ENCODE data around the gene EDAR.

The EDAR gene

GRCh38 chr2:108905906-108906305 lies 83.1 kb downstream of the EDAR start:
- DNase-seq = no peak

DNA sequence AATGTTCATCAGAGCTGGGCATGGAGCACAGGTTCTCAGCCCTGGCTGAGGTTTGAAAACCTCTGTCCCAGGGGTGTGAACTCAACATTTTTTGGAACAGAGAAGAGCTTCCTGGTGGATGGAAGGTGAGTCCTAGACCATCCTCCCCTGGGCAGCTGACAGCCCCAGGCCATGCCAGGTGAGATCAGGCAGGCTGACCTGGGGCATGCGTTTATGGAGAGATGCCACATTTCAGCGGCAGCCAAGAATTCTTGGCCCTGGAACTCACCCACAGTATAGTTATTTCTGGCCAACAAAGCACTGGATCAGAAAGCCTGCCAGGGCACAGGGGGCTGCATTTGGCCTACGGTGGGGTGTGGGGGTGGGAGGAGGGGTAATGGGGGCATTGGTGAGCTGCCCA lies 83.8 kb downstream of the EDAR start:
- DNase-seq = no peak

DNA sequence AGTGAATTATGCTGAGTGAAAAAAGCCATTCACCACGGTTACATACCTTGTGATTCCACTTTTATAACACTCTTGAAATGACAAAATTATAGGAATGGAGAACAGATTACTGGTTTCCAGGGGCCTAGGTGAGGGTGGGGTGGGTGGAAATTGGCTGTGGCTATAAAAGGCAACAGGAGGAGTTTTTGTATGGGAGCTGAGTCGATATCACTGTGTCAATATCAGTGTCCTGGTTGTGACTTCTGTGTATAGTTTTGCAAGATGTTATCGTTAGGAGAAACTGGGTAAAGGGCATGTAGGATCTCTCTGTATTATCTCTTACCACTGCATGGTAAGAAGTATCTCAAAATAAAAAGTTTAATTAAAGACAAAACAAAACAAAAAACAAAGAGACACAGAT lies 84.3 kb downstream of the EDAR start:
- no peak for DNase-seq

DNA sequence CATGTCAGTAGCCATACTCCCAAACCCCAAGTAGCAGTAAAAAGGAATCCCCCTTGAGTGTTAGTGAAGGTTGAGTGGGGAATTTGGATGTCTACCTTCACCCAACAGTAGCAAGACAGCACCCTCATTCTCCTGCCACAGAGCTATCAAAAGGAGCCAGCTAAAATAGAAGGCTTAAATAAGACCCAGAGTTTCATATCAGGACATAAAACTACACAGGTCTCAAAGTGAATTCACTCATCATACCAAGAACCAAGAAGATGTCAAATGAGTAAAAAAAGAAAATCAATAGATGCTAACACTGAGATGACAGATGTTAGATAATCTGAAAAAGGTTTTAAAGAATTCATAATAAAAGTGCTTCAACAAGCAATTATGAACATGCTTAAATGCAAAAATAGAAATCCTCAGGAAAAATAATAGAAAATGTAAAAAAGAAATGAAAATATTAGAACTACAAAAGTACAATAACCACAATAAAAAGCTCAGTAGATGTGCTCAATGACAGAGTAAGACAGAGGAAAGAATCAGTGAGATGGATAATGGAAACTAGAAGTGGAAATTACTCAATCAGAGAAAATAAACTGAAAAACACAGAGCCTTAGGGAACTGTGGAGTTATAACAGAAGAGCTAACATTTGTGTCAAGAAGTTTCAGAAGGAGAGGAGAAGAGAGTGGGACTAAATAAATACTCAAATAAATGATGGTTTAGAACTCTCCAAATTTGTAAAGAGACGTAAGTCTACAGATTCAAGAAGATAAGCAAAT lies 90.5 kb downstream of the EDAR start:
- DNase-seq = no peak

DNA sequence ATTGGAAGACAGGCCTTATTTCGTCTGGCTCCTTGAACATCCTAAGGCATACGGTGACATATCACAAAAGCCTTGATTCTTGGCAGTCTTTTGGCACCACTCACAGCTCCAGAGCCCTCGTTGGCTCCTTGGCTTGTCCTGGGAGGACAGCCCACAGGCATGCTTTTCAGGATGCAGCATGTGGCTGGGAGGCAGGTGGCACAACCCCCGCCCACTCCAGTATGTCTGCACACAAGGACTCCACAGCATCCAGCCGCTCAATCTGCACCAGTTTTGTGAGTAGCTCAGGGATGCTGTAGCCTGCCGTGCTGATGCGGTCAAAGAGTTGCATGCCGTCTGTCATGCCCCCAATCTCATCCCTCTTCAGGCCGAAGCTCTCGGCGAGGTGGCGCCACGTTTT lies 92.3 kb downstream of the EDAR start:
- no peak for DNase-seq

- DNase-seq = no peak
Observed at GRCh38 chr2:108895188-108895587, 93.8 kb downstream of the EDAR start.

GRCh38 chr2:108894766-108895165 lies 94.3 kb downstream of the EDAR start:
- DNase-seq = peak; percentile 10

DNA sequence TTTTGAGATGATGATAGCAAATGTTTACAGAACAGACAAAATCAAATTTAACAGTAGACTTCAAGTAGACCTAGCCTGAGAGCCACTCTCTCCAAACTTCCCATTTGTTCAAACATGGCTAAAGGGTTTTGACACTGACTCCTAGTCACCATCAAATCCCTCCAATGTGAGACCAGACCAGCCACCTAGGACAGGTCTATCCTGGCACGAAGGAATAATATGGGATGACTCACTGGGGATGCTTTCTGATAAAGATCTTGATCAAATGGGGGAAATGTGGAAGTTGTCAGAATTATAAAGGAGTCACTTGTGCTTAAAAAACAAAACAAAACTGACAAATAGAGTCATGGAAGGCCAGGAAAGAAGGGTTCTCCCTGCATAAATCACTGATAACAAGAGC lies 95.7 kb downstream of the EDAR start:
- DNase-seq = no peak

DNA sequence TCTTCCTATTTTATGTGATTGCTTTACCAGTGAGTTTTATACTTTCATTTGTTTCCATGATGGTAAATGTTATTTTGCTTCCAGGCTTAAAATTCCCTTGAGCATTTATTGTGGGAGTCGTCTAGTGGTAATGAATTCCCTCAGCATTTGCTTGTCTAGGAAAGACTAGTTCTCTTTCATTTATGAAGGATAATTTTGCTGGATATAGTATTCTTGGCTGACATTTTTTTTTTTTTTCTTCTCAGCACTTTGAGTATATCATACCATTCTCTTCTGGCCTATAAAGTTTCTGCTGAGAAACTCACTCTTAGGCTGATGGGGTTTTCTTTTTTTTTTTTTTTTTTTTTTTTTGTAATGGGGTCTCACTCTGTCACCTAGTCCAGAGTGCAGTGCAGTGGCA lies 99.1 kb downstream of the EDAR start:
- no peak for DNase-seq

DNA sequence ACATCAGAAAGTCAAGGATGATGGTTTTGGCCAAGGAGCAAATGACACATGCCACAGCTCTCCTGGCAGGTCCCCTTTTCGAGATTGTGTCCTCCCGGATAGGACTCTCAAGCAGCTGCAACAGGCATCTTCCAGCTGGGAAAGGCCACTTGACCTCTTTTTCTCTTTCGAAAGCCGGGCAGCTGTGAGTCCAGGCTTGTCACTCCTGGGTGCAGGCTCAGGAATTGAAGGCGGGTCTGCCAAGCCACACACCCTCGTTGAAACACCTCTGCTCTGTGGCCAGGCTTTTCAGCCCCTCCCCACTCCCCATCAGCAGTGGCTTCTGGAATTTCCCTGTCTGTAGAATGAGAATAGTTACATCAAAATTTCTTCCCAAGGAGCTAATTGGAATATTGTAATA lies 104.4 kb downstream of the EDAR start:
- DNase-seq = no peak

DNA sequence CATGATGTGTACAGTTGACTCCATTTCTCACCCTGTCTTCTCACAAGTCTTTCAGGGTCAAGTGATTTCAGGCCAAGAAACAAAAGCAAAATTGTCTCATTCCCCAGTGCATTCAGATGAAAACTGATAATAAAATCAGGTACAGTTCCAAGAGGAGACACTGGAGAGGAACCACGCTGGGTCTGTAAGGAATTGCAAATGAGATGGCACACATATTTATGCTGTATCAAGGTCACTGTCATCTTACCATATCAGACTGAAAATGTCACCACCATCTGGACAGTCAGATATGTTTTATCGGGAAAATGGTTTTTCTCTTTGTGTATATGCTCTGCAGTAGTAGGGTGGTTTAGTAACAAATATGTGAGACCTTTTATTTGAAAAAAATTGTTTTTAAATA lies 110.7 kb downstream of the EDAR start:
- no peak for DNase-seq

GRCh38 chr2:108877506-108877905 lies 111.5 kb downstream of the EDAR start:
- DNase-seq = no peak

DNA sequence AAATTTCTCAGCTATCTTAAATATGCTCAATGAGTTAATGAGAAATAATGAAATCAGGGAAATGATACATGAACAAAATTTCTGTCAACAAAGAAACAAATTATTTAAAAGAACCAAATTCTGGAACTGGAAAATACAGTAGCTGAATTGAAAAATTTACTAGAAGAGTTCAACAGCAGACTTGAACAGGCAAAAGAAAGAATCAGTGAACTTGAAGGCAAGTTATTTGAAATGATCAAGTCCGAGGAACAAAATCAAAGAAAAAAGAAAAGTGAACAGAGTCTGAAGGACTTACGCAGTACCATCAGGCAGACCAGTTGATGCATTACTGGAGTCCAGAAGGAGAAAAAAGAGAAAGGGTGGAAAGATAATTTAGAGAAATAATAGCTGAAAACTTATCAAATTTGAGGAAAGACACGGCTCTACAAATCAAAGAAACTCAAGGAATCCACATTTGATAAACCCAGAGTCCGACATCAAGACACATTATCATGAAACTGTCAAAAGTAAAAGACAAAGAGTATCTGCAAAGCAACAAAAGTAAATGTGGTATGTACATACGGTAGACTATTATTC lies 118.9 kb downstream of the EDAR start:
- DNase-seq = no peak

DNA sequence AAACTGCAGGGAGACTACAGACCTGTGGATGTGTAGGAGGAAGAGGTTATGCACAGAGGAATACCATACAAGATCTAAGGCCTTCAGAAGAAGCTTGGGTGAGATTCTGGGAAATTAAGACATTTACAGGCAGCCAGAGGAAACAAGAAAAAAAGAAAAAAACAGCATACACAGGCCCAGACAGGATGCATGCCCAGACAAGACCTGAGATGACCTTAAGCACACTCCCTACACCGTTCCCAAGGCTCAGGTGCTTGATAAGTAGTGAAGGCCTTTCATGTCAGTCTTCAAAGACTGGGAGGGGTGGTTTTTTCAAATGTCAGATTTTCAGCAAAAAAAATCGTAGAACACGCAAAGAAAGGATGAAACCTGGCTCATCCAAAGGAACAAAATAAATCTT lies 119.5 kb downstream of the EDAR start:
- DNase-seq = no peak

- no peak for DNase-seq
Observed at GRCh38 chr2:108868911-108869310, 120.1 kb downstream of the EDAR start.

DNA sequence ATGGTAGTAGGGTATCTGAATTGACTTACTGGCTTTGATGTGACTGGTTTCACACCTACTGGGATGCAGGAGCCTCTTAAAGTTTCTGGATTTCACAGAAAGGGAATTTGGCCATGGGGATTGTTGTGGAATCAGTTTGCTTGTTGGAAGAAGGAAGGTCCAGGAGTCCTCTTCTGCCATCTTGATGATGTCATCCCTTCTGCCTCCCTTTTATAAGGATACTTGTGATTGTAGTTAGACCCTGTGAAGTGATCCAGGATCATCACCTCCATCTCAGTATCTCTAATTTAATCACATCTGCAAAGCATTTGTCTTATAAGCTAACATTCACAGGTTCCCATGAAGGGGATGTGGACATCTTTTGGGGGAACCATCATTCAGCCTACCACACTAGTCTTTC lies 123.0 kb downstream of the EDAR start:
- no peak for DNase-seq

GRCh38 chr2:108858894-108859293 lies 130.1 kb downstream of the EDAR start:
- DNase-seq = no peak

- DNase-seq = peak; percentile 8
Observed at GRCh38 chr2:108855194-108855593, 133.8 kb downstream of the EDAR start.

DNA sequence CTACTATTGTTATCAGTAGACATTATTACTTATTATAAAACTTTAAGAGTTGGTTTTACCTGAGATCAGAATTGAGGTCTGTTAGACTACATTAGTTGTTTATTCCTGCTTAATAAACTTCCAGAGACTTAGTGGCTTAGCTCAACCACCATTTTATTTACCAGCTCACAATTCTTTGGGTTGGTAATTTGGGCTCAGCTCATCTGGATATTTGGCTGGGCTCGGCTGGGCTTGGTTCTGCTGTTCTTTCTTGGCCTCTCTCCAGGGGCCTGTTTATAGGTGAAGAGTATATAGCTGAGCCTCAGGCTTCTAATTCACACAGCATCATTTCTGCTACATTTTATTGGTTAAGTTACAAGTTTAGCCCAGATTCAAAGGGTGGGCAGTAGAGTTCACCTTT lies 134.5 kb downstream of the EDAR start:
- no peak for DNase-seq

DNA sequence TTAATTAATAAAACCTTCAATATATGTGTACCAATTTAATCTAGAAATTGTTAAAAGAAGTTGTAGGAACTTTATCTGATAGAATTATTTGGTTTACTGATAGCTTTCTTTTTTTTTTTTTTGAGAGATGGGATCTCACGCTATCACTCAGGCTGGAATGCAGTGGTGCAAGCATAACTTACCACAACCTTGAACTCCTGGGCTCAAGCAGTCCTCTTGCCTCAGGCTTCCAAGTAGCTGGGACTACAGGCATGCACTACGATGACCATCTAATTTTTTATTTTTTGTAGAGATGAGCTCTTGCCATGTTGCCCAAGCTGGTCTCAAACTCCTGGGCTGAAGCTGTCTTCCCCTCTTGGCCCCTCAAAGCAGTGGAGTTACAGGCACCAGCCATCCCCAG lies 135.6 kb downstream of the EDAR start:
- no peak for DNase-seq

DNA sequence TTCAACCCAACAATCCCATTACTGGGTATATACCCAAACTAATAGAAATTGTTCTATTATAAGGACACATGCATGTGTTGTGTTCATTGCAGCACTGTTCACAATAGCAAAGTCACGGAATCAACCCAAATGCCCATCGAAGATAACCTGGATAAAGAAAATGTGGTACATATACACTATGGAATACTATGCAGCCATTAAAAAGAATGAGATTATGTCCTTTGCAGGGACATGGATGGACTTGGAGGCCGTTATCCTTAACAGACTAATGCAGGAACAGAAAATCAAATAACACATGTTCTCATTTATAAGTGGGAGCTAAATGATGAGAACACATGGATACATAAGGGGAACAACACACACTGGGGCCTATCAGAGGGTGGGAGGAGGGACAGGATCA lies 136.6 kb downstream of the EDAR start:
- no peak for DNase-seq

DNA sequence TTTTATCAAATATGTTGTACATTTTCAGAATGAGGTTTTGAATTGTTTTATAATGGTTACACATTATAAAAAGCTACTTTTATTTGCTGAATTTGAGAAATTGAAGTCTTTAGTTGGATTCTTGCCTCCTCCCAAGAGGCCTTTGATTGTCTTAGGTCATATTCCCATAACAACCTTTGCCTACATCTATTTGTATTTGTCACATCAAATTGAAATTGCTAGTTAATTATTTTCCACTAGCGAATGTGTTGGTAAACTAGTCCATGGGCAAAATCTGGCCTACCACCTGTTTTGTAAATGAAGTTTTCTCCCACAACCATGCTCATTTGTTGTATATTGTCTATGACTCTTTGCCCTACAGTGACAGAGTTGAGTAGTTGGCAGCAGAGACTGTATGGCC lies 142.0 kb downstream of the EDAR start:
- no peak for DNase-seq

GRCh38 chr2:108845923-108846322 lies 143.1 kb downstream of the EDAR start:
- DNase-seq = no peak

All from NCI-H82 (cell line).